GM18499 (cell line): ENCODE measurements around the gene EHMT1.

ENCODE experiments used
- ATAC-seq: cut with Tn5 transposase; IDR thresholded peaks from one replicate; pipeline ENCODE4 v1.9.1; 2021; ENCODE audit warnings: moderate number of reproducible peaks; ENCODE audit not compliant: insufficient read depth, unreplicated experiment

Gene EHMT1

GRCh38 chr9:137834846-137835546 lies 216.2 kb downstream of the EHMT1 start:
- ATAC-seq, result no peak

- ATAC-seq, result no peak
These were observed 217.5 kb downstream of the EHMT1 start for GRCh38 chr9:137836151-137836830.

- ATAC-seq, result no peak
These were observed 218.0 kb downstream of the EHMT1 start for GRCh38 chr9:137836831-137837241.

- no peak for ATAC-seq
These were observed 218.8 kb downstream of the EHMT1 start for GRCh38 chr9:137837345-137838278.

- ATAC-seq, result no peak
These were observed 219.8 kb downstream of the EHMT1 start for GRCh38 chr9:137838576-137838975.

GRCh38 chr9:137843355-137843754 lies 224.6 kb downstream of the EHMT1 start:
- ATAC-seq, result no peak

- no peak for ATAC-seq
These were observed 232.9 kb downstream of the EHMT1 start for GRCh38 chr9:137851516-137852267.

GRCh38 chr9:137853392-137853995 lies 234.7 kb downstream of the EHMT1 start:
- ATAC-seq, result no peak

- no peak for ATAC-seq
These were observed 241.6 kb downstream of the EHMT1 start for GRCh38 chr9:137860361-137860760.

- ATAC-seq, result no peak
These were observed 246.9 kb downstream of the EHMT1 start for GRCh38 chr9:137865581-137866145.

- ATAC-seq, result no peak
These were observed 247.7 kb downstream of the EHMT1 start for GRCh38 chr9:137866226-137867141.

GRCh38 chr9:137870432-137870831 lies 251.6 kb downstream of the EHMT1 start:
- ATAC-seq, result no peak

GRCh38 chr9:137872296-137872695 lies 253.5 kb downstream of the EHMT1 start:
- no peak for ATAC-seq

GRCh38 chr9:137873408-137873807 lies 254.6 kb downstream of the EHMT1 start:
- ATAC-seq, result no peak

- no peak for ATAC-seq
These were observed 255.1 kb downstream of the EHMT1 start for GRCh38 chr9:137873858-137874362.

- ATAC-seq, result no peak
These were observed 256.5 kb downstream of the EHMT1 start for GRCh38 chr9:137875354-137875753.

GRCh38 chr9:137875846-137876245 lies 257.0 kb downstream of the EHMT1 start:
- ATAC-seq, result no peak

- ATAC-seq, result no peak
These were observed 257.5 kb downstream of the EHMT1 start for GRCh38 chr9:137876269-137876668.
